ENCODE results near the gene PEAK3.

PEAK3 gene

GRCh38 chr19:2325281-2326046, 43.5 kb upstream of the PEAK3 start:
- DNase-seq (ENCODE audit: insufficient read length, low spot score) (no peak), FAIRE-seq (peak; percentile 81)
- no peak for TF ChIP-seq POU2F2 (IDR thresholded peaks at IDR 0.05; ENCODE audit: low read depth, low read length)
- no peak for TF ChIP-seq SPI1 (IDR thresholded peaks at IDR 0.05; ENCODE audit: low read depth, low read length)
- no peak for TF ChIP-seq PAX5 (IDR thresholded peaks at IDR 0.05; ENCODE audit: insufficient read depth, low read length, severe bottlenecking)
- TF ChIP-seq POLR2A (IDR thresholded peaks at IDR 0.05; ENCODE audit: low read depth, low read length), result no peak
- no peak for TF ChIP-seq POLR2AphosphoS5 (IDR thresholded peaks at IDR 0.05; ENCODE audit: low read depth, low read length)
- TF ChIP-seq TAF1 (IDR thresholded peaks at IDR 0.05; ENCODE audit: low read depth, low read length), result no peak

DNA sequence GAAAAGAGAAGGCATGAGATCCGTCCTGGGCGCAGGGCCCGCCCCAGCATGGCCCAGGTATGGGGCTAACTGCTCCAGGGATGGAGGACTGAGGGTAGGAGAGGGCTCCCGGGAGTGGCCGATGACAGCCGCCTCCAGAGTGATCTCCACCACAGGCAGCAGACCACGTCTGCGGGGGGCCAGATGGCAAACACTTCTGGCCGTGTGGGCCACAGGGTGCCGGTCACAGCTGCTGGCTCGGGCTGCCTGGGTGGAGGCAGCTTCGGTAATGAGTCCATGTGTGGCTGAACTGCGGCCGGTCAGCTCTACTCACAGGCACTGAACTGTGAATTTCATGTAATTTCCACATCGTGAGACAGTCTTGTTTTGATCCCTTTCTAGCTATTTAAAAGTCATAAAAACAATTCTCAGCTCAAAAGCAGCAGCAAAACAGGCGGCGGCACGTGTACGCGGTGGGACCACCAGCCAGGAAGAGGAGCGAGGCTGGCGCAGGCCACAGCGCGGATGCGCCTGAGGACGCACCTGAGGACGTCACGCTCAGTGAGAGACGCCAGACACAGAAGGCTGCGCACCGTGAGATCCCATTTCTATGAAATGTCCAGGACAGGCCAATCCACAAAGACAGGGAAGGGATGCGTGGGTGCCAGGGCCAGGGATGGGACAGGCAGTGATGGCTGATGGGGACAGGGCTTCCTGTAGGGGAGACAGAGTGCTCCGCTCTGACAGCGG, 42.4 kb upstream of the PEAK3 start:
- TF ChIP-seq PAX5 (IDR thresholded peaks at IDR 0.05; ENCODE audit: insufficient read depth, low read length, severe bottlenecking) (peak; percentile 10), SPI1 (IDR thresholded peaks at IDR 0.05; ENCODE audit: low read depth, low read length) (no peak)
- DNase-seq (ENCODE audit: insufficient read length, low spot score) (no peak), FAIRE-seq (peak; percentile 88)

DNA sequence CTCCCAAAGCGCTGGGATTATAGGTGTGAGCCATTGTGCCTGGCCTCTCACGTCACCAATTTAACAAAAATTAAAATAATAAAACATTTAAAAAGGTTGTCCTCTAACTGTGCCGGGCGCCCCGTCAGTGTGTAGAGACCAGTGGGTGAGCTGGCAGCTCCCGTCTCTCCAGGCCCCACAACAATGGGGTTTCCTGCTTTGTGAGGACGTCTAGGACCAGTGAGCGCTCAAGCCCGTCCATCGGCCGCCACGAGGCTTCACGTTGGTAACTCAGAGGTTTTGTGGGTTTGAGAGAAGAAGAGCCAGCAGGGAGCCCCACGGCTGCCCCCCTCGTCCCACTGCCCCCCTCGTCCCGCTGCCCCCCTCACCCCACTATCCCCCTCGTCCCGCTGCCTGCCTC, 41.7 kb upstream of the PEAK3 start:
- DNase-seq (ENCODE audit: insufficient read length, low spot score), result no peak
- TF ChIP-seq POU2F2 (IDR thresholded peaks at IDR 0.05; ENCODE audit: low read depth, low read length) (no peak), SPI1 (IDR thresholded peaks at IDR 0.05; ENCODE audit: low read depth, low read length) (no peak), POLR2AphosphoS5 (IDR thresholded peaks at IDR 0.05; ENCODE audit: low read depth, low read length) (no peak), TAF1 (IDR thresholded peaks at IDR 0.05; ENCODE audit: low read depth, low read length) (no peak)
- FAIRE-seq, result no peak

- FAIRE-seq, result no peak
Observed at GRCh38 chr19:2321565-2322283, 39.7 kb upstream of the PEAK3 start.

GRCh38 chr19:2320939-2321338, 39.0 kb upstream of the PEAK3 start:
- FAIRE-seq (no peak), DNase-seq (ENCODE audit: insufficient read length, low spot score) (no peak)
- peak; percentile 68; the same call in 1 of the 2 replicates for TF ChIP-seq POLR2AphosphoS5 (IDR thresholded peaks at IDR 0.05; ENCODE audit: low read depth, low read length)
- TF ChIP-seq POU2F2 (IDR thresholded peaks at IDR 0.05; ENCODE audit: low read depth, low read length), result no peak

More at GRCh38 chr19:2321565-2322283, 39.7 kb upstream of the PEAK3 start:
- no peak for DNase-seq (ENCODE audit: insufficient read length, low spot score)
- TF ChIP-seq SPI1 (IDR thresholded peaks at IDR 0.05; ENCODE audit: low read depth, low read length), result no peak
- TF ChIP-seq TAF1 (IDR thresholded peaks at IDR 0.05; ENCODE audit: low read depth, low read length), result no peak
- no peak for TF ChIP-seq POLR2A (IDR thresholded peaks at IDR 0.05; ENCODE audit: low read depth, low read length)
- no peak for TF ChIP-seq POLR2AphosphoS5 (IDR thresholded peaks at IDR 0.05; ENCODE audit: low read depth, low read length)
- TF ChIP-seq PAX5 (IDR thresholded peaks at IDR 0.05; ENCODE audit: insufficient read depth, low read length, severe bottlenecking), result no peak
- TF ChIP-seq POU2F2 (IDR thresholded peaks at IDR 0.05; ENCODE audit: low read depth, low read length), result no peak

GRCh38 chr19:2320049-2320448, 38.1 kb upstream of the PEAK3 start:
- TF ChIP-seq POLR2A (IDR thresholded peaks at IDR 0.05; ENCODE audit: low read depth, low read length), result no peak
- FAIRE-seq, result no peak
- DNase-seq (ENCODE audit: insufficient read length, low spot score), result no peak

DNA sequence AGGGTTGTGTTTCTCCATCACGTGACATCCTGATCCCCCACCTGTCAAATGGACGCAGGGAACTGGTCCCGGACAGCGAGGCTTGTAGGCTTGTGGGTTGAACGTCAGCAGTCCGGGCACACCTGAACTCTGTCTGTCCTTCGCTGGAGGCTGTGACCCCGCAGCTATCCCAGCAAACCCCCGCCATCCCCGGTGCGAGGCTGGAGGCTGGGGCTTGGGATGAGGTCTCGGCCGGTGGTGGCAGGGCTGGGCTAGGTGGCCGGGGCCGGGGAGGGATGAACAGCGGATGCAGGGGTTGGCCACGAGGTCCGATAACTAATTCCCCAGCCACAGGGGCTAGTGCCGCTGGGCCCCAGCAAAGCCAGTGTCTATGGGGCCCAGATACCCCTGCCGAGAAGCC, 37.6 kb upstream of the PEAK3 start:
- FAIRE-seq, result no peak
- TF ChIP-seq TAF1 (IDR thresholded peaks at IDR 0.05; ENCODE audit: low read depth, low read length) (no peak), PAX5 (IDR thresholded peaks at IDR 0.05; ENCODE audit: insufficient read depth, low read length, severe bottlenecking) (no peak), POLR2AphosphoS5 (IDR thresholded peaks at IDR 0.05; ENCODE audit: low read depth, low read length) (no peak), POLR2A (IDR thresholded peaks at IDR 0.05; ENCODE audit: low read depth, low read length) (no peak), POU2F2 (IDR thresholded peaks at IDR 0.05; ENCODE audit: low read depth, low read length) (no peak), SPI1 (IDR thresholded peaks at IDR 0.05; ENCODE audit: low read depth, low read length) (no peak)
- no peak for DNase-seq (ENCODE audit: insufficient read length, low spot score)

DNA sequence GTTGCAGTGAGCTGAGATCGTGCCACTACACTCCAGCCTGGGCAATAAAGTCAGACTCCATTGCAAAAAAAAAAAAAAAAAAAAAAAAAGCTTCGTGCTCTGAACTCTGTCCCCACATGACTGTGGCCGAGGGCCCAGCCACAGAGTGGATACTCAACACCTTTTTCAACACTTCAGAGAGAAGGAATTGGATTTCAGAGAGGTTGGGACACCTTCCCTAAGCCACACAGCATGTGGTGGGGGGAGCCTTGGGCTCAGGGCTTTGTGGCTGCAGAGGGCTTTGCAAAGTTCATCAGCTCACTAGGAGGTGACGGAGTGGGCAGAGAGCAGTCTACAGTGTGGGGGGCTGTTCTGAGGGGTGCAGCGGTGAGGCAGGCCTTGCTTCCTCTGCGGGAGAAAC, 36.9 kb upstream of the PEAK3 start:
- DNase-seq (ENCODE audit: insufficient read length, low spot score) (no peak), FAIRE-seq (no peak)
- TF ChIP-seq SPI1 (IDR thresholded peaks at IDR 0.05; ENCODE audit: low read depth, low read length), result no peak
- TF ChIP-seq POU2F2 (IDR thresholded peaks at IDR 0.05; ENCODE audit: low read depth, low read length), result no peak
- no peak for TF ChIP-seq POLR2AphosphoS5 (IDR thresholded peaks at IDR 0.05; ENCODE audit: low read depth, low read length)
- TF ChIP-seq POLR2A (IDR thresholded peaks at IDR 0.05; ENCODE audit: low read depth, low read length), result no peak
- no peak for TF ChIP-seq PAX5 (IDR thresholded peaks at IDR 0.05; ENCODE audit: insufficient read depth, low read length, severe bottlenecking)
- no peak for TF ChIP-seq TAF1 (IDR thresholded peaks at IDR 0.05; ENCODE audit: low read depth, low read length)

- FAIRE-seq (no peak), DNase-seq (ENCODE audit: insufficient read length, low spot score) (no peak)
- TF ChIP-seq POLR2A (IDR thresholded peaks at IDR 0.05; ENCODE audit: low read depth, low read length), result no peak
- no peak for TF ChIP-seq POLR2AphosphoS5 (IDR thresholded peaks at IDR 0.05; ENCODE audit: low read depth, low read length)
- TF ChIP-seq POU2F2 (IDR thresholded peaks at IDR 0.05; ENCODE audit: low read depth, low read length), result no peak
- no peak for TF ChIP-seq SPI1 (IDR thresholded peaks at IDR 0.05; ENCODE audit: low read depth, low read length)
- TF ChIP-seq PAX5 (IDR thresholded peaks at IDR 0.05; ENCODE audit: insufficient read depth, low read length, severe bottlenecking), result no peak
- TF ChIP-seq TAF1 (IDR thresholded peaks at IDR 0.05; ENCODE audit: low read depth, low read length), result no peak
Observed at GRCh38 chr19:2317756-2318155, 35.8 kb upstream of the PEAK3 start.

DNA sequence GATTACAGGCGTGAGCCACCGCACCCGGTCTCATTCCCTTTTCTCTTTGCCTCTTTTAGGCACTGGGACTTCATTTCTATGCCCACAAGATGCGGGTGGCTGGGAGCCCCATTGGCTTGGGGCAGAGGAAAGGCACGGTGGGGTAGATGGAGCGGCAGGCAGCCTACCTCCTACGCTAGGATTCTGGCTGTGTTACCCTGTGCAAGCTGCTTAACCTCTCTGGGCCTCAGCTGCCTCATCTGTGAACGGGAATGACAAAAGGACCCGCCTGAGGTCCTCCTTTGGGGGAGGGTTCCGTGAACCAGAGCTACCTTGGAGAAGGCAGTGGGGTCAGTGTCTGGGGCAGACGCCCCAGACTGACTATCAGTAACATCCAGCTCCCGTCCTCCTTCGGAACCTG, 35.3 kb upstream of the PEAK3 start:
- FAIRE-seq (no peak), DNase-seq (ENCODE audit: insufficient read length, low spot score) (no peak)
- TF ChIP-seq POLR2A (IDR thresholded peaks at IDR 0.05; ENCODE audit: low read depth, low read length) (no peak), SPI1 (IDR thresholded peaks at IDR 0.05; ENCODE audit: low read depth, low read length) (no peak), POU2F2 (IDR thresholded peaks at IDR 0.05; ENCODE audit: low read depth, low read length) (no peak), POLR2AphosphoS5 (IDR thresholded peaks at IDR 0.05; ENCODE audit: low read depth, low read length) (no peak), TAF1 (IDR thresholded peaks at IDR 0.05; ENCODE audit: low read depth, low read length) (no peak), PAX5 (IDR thresholded peaks at IDR 0.05; ENCODE audit: insufficient read depth, low read length, severe bottlenecking) (no peak)

Measured in GM12891 (cell line).